PC-3 (cell line): ENCODE data around the gene SIDT2. TPM values are rescaled to one million over a fixed set of nuclear protein-coding genes. Genes with fewer than 3 reads are reported as not detected.
"Not testable (repeated sequence)": the region's sequence is repeated elsewhere in the genome, so short reads cannot be mapped to it uniquely, and the experiment has no call there.

Experiments used
- ATAC-seq: fragments of 200-7000 bp; cut with Tn5 transposase; 2 replicates; pipeline ENCODE4 v1.9.1; 2020; ENCODE audit warnings: mild to moderate bottlenecking, moderate library complexity
- BruUV-seq: library from RNA; stranded (reverse); fragments of 400-500 nt; replicated peaks from 2 replicates; lab custom pipeline; 2021; lab: Mats Ljungman, UMichigan
- CTCF ChIA-PET: fragments of 300-600 bp; sonication (Branson Sonifier 250); formaldehyde crosslinking; loops from one replicate; lab custom pipeline; 2022; ENCODE audit warnings: antibody characterized with exemption; lab: Charles Lee
- POLR2A ChIA-PET: fragments of 300-600 bp; sonication (Branson Sonifier 250); formaldehyde crosslinking; loops from one replicate; lab custom pipeline; 2022; ENCODE audit warnings: antibody characterized with exemption; ENCODE audit not compliant: unreplicated experiment; lab: Charles Lee
- DNase-seq: peaks from one replicate; pipeline ENCODE4 v3.0.0-alpha.2; 2015
- H2AFZ ChIP-seq: fragments of 300-600 bp; sonication (generic); 2 replicates; pipeline ENCODE4 v1.6.0; 2016; ENCODE audit warnings: antibody characterized with exemption, low read length
- H3F3A ChIP-seq: fragments of 300-600 bp; sonication (generic); one replicate; pipeline ENCODE4 v1.6.0; 2017; ENCODE audit warnings: antibody characterized with exemption, low read length, control low read depth, mild to moderate bottlenecking; ENCODE audit not compliant: unreplicated experiment
- H3K27ac ChIP-seq: fragments of 300-600 bp; sonication (generic); 2 replicates; pipeline ENCODE4 v1.5.1; 2016; ENCODE audit warnings: mild to moderate bottlenecking, low read length
- H3K27me3 ChIP-seq: fragments of 300-600 bp; sonication (generic); 2 replicates; pipeline ENCODE4 v1.6.1; 2016; ENCODE audit warnings: low read length, mixed read lengths
- H3K36me3 ChIP-seq: fragments of 300-600 bp; sonication (generic); 2 replicates; pipeline ENCODE4 v1.6.1; 2016; ENCODE audit warnings: low read depth, mixed run types, low read length, mixed read lengths
- H3K4me1 ChIP-seq: fragments of 300-600 bp; sonication (generic); 2 replicates; pipeline ENCODE4 v1.5.1; 2016; ENCODE audit warnings: low read length; ENCODE audit not compliant: insufficient read depth
- H3K4me2 ChIP-seq: fragments of 300-600 bp; sonication (generic); 2 replicates; pipeline ENCODE4 v1.6.0; 2016; ENCODE audit warnings: low read length
- H3K4me3 ChIP-seq: fragments of 300-600 bp; sonication (generic); 2 replicates; pipeline ENCODE4 v1.5.1; 2016; ENCODE audit warnings: mild to moderate bottlenecking, low read length, mixed read lengths
- H3K79me2 ChIP-seq: fragments of 300-600 bp; sonication (generic); 2 replicates; pipeline ENCODE4 v1.6.1; 2017; ENCODE audit warnings: low read length, mixed read lengths
- H3K9ac ChIP-seq: fragments of 300-600 bp; sonication (generic); 2 replicates; pipeline ENCODE4 v1.6.0; 2016; ENCODE audit warnings: mild to moderate bottlenecking, low read length
- H3K9me2 ChIP-seq: fragments of 300-600 bp; sonication (generic); replicated peaks from 2 replicates; pipeline ENCODE4 v1.6.1; 2016; ENCODE audit warnings: mixed run types, low read length, mixed read lengths
- H3K9me3 ChIP-seq: fragments of 300-600 bp; sonication (generic); 2 replicates; pipeline ENCODE4 v1.6.1; 2016; ENCODE audit warnings: low read length, mixed read lengths
- H4K20me1 ChIP-seq: fragments of 300-600 bp; sonication (generic); 2 replicates; pipeline ENCODE4 v1.6.1; 2016; ENCODE audit warnings: low read length, mixed read lengths
- EZH2 ChIP-seq: fragments of 300-600 bp; sonication (generic); IDR thresholded peaks from one replicate; pipeline ENCODE4 v1.6.1; 2017; ENCODE audit warnings: antibody characterized with exemption, mild to moderate bottlenecking, low read length; ENCODE audit not compliant: unreplicated experiment
- EZH2phosphoT487 ChIP-seq: fragments of 300-600 bp; sonication (generic); IDR thresholded peaks from 2 replicates; pipeline ENCODE4 v1.6.1; 2018; ENCODE audit warnings: mild to moderate bottlenecking, antibody characterized with exemption, low read length, borderline replicate concordance
- intact Hi-C: fragments of 100-400 bp; cut with micrococcal nuclease; formaldehyde crosslinking; loops from 2 replicates; pipeline ENCODE4 v1.9.0; 2023
- total RNA-seq: library from RNA; depleted of rRNA; stranded (reverse); fragments of >200 nt; gene quantifications from 2 replicates; pipeline ENCODE4 v1.2.3, GENCODE V29; 2014
- TF ChIP-seq, protein P1 (sequence below): fragments of 300-600 bp; sonication (generic); conservative IDR thresholded peaks from 2 replicates; pipeline ENCODE4 v1.5.1; 2017; ENCODE audit warnings: antibody characterized with exemption, low read depth, mild to moderate bottlenecking, low read length

The SIDT2 gene
- total RNA-seq, 1 experiment from 2014 or later: 13.6 TPM

GRCh38 chr11:117134431-117134830, 44.1 kb upstream of the SIDT2 start:
- no peak for ATAC-seq
- Histone ChIP-seq H3K9me2 (no peaks in the 10 kb centered on the region), H3K9me3 (no peaks in the 10 kb centered on the region), H3K4me1 (no peaks in the 10 kb centered on the region), H2AFZ (no peak overlapping the region), H3K79me2 (no peaks in the 10 kb centered on the region), H3K27me3 (no peaks in the 10 kb centered on the region), H3K4me2 (no peak overlapping the region), H3K4me3 (no peak overlapping the region), H4K20me1 (no peaks in the 10 kb centered on the region), H3K9ac (no peak overlapping the region), H3F3A (no peaks in the 10 kb centered on the region), H3K36me3 (no peaks in the 10 kb centered on the region), H3K27ac (no peak overlapping the region)
- BruUV-seq: no TSS peak
- intact Hi-C loops: loop anchor here (5.0 kb wide), 1 partner anchor 73 kb away; no protein-coding TSS in a partner anchor
- CTCF ChIA-PET: no interaction called here
- DNase-seq: no peak
- TF ChIP-seq EZH2phosphoT487 (no peak), EZH2 (no peak)
- TF ChIP-seq, protein P1, sequence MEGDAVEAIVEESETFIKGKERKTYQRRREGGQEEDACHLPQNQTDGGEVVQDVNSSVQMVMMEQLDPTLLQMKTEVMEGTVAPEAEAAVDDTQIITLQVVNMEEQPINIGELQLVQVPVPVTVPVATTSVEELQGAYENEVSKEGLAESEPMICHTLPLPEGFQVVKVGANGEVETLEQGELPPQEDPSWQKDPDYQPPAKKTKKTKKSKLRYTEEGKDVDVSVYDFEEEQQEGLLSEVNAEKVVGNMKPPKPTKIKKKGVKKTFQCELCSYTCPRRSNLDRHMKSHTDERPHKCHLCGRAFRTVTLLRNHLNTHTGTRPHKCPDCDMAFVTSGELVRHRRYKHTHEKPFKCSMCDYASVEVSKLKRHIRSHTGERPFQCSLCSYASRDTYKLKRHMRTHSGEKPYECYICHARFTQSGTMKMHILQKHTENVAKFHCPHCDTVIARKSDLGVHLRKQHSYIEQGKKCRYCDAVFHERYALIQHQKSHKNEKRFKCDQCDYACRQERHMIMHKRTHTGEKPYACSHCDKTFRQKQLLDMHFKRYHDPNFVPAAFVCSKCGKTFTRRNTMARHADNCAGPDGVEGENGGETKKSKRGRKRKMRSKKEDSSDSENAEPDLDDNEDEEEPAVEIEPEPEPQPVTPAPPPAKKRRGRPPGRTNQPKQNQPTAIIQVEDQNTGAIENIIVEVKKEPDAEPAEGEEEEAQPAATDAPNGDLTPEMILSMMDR: no peak
- POLR2A ChIA-PET: no interaction called here

GRCh38 chr11:117134979-117135378, 43.6 kb upstream of the SIDT2 start:
- H3K4me1 ChIP-seq, H3K9me3 ChIP-seq, H3K9me2 ChIP-seq, H3K27me3 ChIP-seq, H3K9ac ChIP-seq, H3K79me2 ChIP-seq, ATAC-seq, H4K20me1 ChIP-seq, DNase-seq, CTCF ChIA-PET, H2AFZ ChIP-seq, H3F3A ChIP-seq, H3K27ac ChIP-seq, H3K4me2 ChIP-seq, H3K4me3 ChIP-seq, H3K36me3 ChIP-seq, POLR2A ChIA-PET, BruUV-seq: not testable (repeated sequence)
- intact Hi-C loops: loop anchor here (5.0 kb wide), 1 partner anchor 72 kb away; no protein-coding TSS in a partner anchor

GRCh38 chr11:117137223-117138086, 41.1 kb upstream of the SIDT2 start:
- H4K20me1 ChIP-seq, H3K4me2 ChIP-seq, H3K4me1 ChIP-seq, H3F3A ChIP-seq, H3K4me3 ChIP-seq, DNase-seq, H3K36me3 ChIP-seq, H3K79me2 ChIP-seq, H3K9ac ChIP-seq, H2AFZ ChIP-seq, H3K9me3 ChIP-seq, POLR2A ChIA-PET, H3K9me2 ChIP-seq, intact Hi-C loops, BruUV-seq, CTCF ChIA-PET, H3K27ac ChIP-seq, H3K27me3 ChIP-seq: not testable (repeated sequence)
- ATAC-seq: peak; percentile 60
